ENCODE data around the gene SPOP. TPM values are rescaled to one million over a fixed set of nuclear protein-coding genes. Genes with fewer than 3 reads are reported as not detected.

Gene SPOP
- total and polyA plus RNA-seq, 7 donors, result 31.2 to 64.9 (median 47.3) TPM

DNA sequence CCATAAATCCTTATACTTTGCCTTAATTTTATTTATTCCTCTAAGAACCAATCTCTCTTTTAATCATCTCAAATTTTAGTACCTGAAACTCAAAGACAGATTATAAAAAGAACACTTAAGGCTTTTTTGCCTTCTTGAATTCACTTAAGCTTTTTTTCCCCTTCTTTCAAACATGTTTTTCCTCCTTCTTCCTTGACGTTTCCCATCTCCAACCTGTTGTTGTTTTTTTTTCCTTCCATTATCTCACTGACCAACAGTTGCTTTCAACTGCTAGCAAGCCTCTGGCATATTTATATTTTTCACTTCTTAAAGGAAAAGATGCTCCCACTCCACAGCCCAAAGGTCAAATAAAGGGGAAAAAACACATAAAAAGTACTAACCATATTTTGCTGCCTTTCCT, 32.2 kb downstream of the SPOP start:
- intact Hi-C loops (cut with DNase I), result no loop called here
- Histone ChIP-seq H3K4me3 (peak overlapping the region; percentile 49), H3K9me3 (no peaks in the 10 kb centered on the region), H3K27ac (peak overlapping the region; percentile 89), H3K36me3 (ENCODE audit: insufficient read depth in 1 of 2, low read depth in 1 of 2) (peaks cover 0 to 2% of the 10 kb centered on the region in 2 donors), H3K4me1 (peaks cover 60% of the 10 kb centered on the region), H3K27me3 (ENCODE audit: insufficient read depth in 3 of 3, low read length in 2 of 3) (no peaks in the 10 kb centered on the region)
- no peak for TF ChIP-seq CTCF (IDR thresholded peaks at IDR 0.05)
- DNase-seq, result no peak
- 21 to 34% (median 25%) methylated on average over 1 of the region's 1 CpG for WGBS, 3 donors
- no peak for ATAC-seq

GRCh38 chr17:49640556-49640955, 37.3 kb downstream of the SPOP start:
- 84 to 88% (median 87%) methylated on average over 3 of the region's 3 CpGs for WGBS, 3 donors

GRCh38 chr17:49638818-49639217, 39.1 kb downstream of the SPOP start:
- no peak for TF ChIP-seq CTCF (IDR thresholded peaks at IDR 0.05)
- H3K27me3 ChIP-seq (ENCODE audit: insufficient read depth in 3 of 3, low read length in 2 of 3), result no peaks in the 10 kb centered on the region
- ATAC-seq, result peak; percentile 92 to 97 (median 94)
- H3K4me3 ChIP-seq, result peak overlapping the region; percentile 30
- peak overlapping the region; percentile 62 for H3K27ac ChIP-seq
- H3K36me3 ChIP-seq (ENCODE audit: insufficient read depth in 1 of 2, low read depth in 1 of 2), result no peaks in the 10 kb centered on the region
- 31 to 61% (median 32%) methylated on average over 5 of the region's 5 CpGs for WGBS, 3 donors
- intact Hi-C loops (cut with DNase I), result loop anchor here in 1 of 2 donors (5.0 kb wide), 1 partner anchor 38 kb away; the partner anchor contains the start of gene SPOP
- DNase-seq, result no peak
- H3K4me1 ChIP-seq, result peaks cover 57% of the 10 kb centered on the region
- H3K9me3 ChIP-seq, result no peaks in the 10 kb centered on the region

More at GRCh38 chr17:49640556-49640955, 37.3 kb downstream of the SPOP start:
- Histone ChIP-seq H3K36me3 (ENCODE audit: insufficient read depth in 1 of 2, low read depth in 1 of 2) (no peaks in the 10 kb centered on the region), H3K27ac (no peak overlapping the region), H3K27me3 (ENCODE audit: insufficient read depth in 3 of 3, low read length in 2 of 3) (no peaks in the 10 kb centered on the region), H3K4me3 (no peak overlapping the region), H3K4me1 (peaks cover 49% of the 10 kb centered on the region), H3K9me3 (no peaks in the 10 kb centered on the region)
- DNase-seq, result no peak
- no peak for ATAC-seq
- TF ChIP-seq CTCF (IDR thresholded peaks at IDR 0.05), result no peak
- intact Hi-C loops (cut with DNase I), result no loop called here

- ATAC-seq (no peak), DNase-seq (no peak)
- intact Hi-C loops (cut with DNase I), result loop anchor here in 1 of 2 donors (5.0 kb wide), 1 partner anchor 40 kb away; the partner anchor contains the start of gene SPOP
- H3K4me3 ChIP-seq, result no peak overlapping the region
- H3K4me1 ChIP-seq, result peaks cover 59% of the 10 kb centered on the region
- WGBS, 3 donors, result 92 to 96% (median 95%) methylated on average over 1 of the region's 1 CpG
- H3K27ac ChIP-seq, result peak overlapping the region; percentile 62
- no peaks in the 10 kb centered on the region for H3K36me3 ChIP-seq (ENCODE audit: insufficient read depth in 1 of 2, low read depth in 1 of 2)
- TF ChIP-seq CTCF (IDR thresholded peaks at IDR 0.05), result no peak
- H3K9me3 ChIP-seq, result no peaks in the 10 kb centered on the region
- no peaks in the 10 kb centered on the region for H3K27me3 ChIP-seq (ENCODE audit: insufficient read depth in 3 of 3, low read length in 2 of 3)
Observed at GRCh38 chr17:49637739-49638138, 40.2 kb downstream of the SPOP start.

- no peak for TF ChIP-seq CTCF (IDR thresholded peaks at IDR 0.05)
- ATAC-seq (no peak), DNase-seq (no peak)
- Histone ChIP-seq H3K4me1 (peaks cover 59% of the 10 kb centered on the region), H3K4me3 (no peak overlapping the region), H3K9me3 (no peaks in the 10 kb centered on the region), H3K27ac (peak overlapping the region; percentile 62), H3K36me3 (ENCODE audit: insufficient read depth in 1 of 2, low read depth in 1 of 2) (no peaks in the 10 kb centered on the region), H3K27me3 (ENCODE audit: insufficient read depth in 3 of 3, low read length in 2 of 3) (no peaks in the 10 kb centered on the region)
- WGBS, 3 donors, result 85 to 91% (median 90%) methylated on average over 7 of the region's 7 CpGs
- intact Hi-C loops (cut with DNase I), result loop anchor here in 1 of 2 donors (5.0 kb wide), 1 partner anchor 40 kb away; the partner anchor contains the start of gene SPOP
Observed at GRCh38 chr17:49637050-49637449, 40.8 kb downstream of the SPOP start.
